ENCODE data around the gene FHL3.
"Not testable (repeated sequence)": the region's sequence is repeated elsewhere in the genome, so short reads cannot be mapped to it uniquely, and the experiment has no call there.

The FHL3 gene

GRCh38 chr1:37983546-37983945 is 21.8 kb downstream of the FHL3 start:
- DNase-seq = no peak

- no peak for DNase-seq
Measured at GRCh38 chr1:37978541-37978940, 26.8 kb downstream of the FHL3 start.

- DNase-seq = peak; percentile 13
Measured at GRCh38 chr1:37975083-37975482, 30.2 kb downstream of the FHL3 start.

- no peak for DNase-seq
Measured at GRCh38 chr1:37974567-37974966, 30.7 kb downstream of the FHL3 start.

- DNase-seq = not testable (repeated sequence)
Measured at GRCh38 chr1:37973684-37974083, 31.6 kb downstream of the FHL3 start.

- no peak for DNase-seq
Measured at GRCh38 chr1:37965301-37965700, 40.0 kb downstream of the FHL3 start.

- DNase-seq = not testable (repeated sequence)
Measured at GRCh38 chr1:37964106-37964505, 41.2 kb downstream of the FHL3 start.

GRCh38 chr1:37958690-37959089 is 46.6 kb downstream of the FHL3 start:
- no peak for DNase-seq

GRCh38 chr1:37955685-37956084 is 49.6 kb downstream of the FHL3 start:
- DNase-seq = no peak

GRCh38 chr1:37954316-37954971 is 50.9 kb downstream of the FHL3 start:
- DNase-seq = peak; percentile 10

- no peak for DNase-seq
Measured at GRCh38 chr1:37952738-37953137, 52.6 kb downstream of the FHL3 start.

- no peak for DNase-seq
Measured at GRCh38 chr1:37951783-37952624, 53.3 kb downstream of the FHL3 start.

- DNase-seq = no peak
Measured at GRCh38 chr1:37951041-37951782, 54.1 kb downstream of the FHL3 start.

GRCh38 chr1:37949524-37950152 is 55.7 kb downstream of the FHL3 start:
- DNase-seq = no peak

- DNase-seq = no peak
Measured at GRCh38 chr1:37948841-37949240, 56.5 kb downstream of the FHL3 start.

- DNase-seq = no peak
Measured at GRCh38 chr1:37948166-37948565, 57.1 kb downstream of the FHL3 start.

GRCh38 chr1:37947364-37947763 is 58.0 kb downstream of the FHL3 start:
- DNase-seq = no peak

Measured in NCI-H1092 treated with DMSO at 0.1 percent for 48 hours (cell line).